Smooth muscle cell (in vitro differentiated cells): Measurements from ENCODE around the gene NUDT1. TPM values are rescaled to one million over a fixed set of nuclear protein-coding genes. Genes with fewer than 3 reads are reported as not detected.

Experiments
- DNase-seq: peaks from one replicate; lab custom pipeline; 2025; ENCODE audit not compliant: unreplicated experiment; lab: John Stamatoyannopoulos, UW
- H2AFZ ChIP-seq: fragments of 200-600 bp; sonication (generic); 2 replicates; pipeline ENCODE4 v1.6.0; 2016; ENCODE audit warnings: antibody characterized with exemption, low read depth, mild to moderate bottlenecking
- H3F3A ChIP-seq: fragments of 200-600 bp; sonication (generic); 2 replicates; pipeline ENCODE4 v1.6.0; 2017; ENCODE audit warnings: antibody characterized with exemption, low read depth
- H3K27ac ChIP-seq: fragments of 200-600 bp; sonication (generic); 2 replicates; pipeline ENCODE4 v1.5.1; 2016; ENCODE audit warnings: low read depth, mild to moderate bottlenecking
- H3K27me3 ChIP-seq: fragments of 200-600 bp; sonication (generic); 2 replicates; pipeline ENCODE4 v1.6.1; 2016; ENCODE audit warnings: low read depth, mild to moderate bottlenecking
- H3K36me3 ChIP-seq: fragments of 200-600 bp; sonication (generic); 2 replicates; pipeline ENCODE4 v1.5.1; 2016; ENCODE audit warnings: low read depth
- H3K4me1 ChIP-seq: fragments of 200-600 bp; sonication (generic); 2 replicates; pipeline ENCODE4 v1.5.1; 2016; ENCODE audit warnings: low read depth
- H3K4me2 ChIP-seq: fragments of 200-600 bp; sonication (generic); 2 replicates; pipeline ENCODE4 v1.6.0; 2016; ENCODE audit warnings: mild to moderate bottlenecking
- H3K4me3 ChIP-seq: fragments of 200-600 bp; sonication (generic); 2 replicates; pipeline ENCODE4 v1.5.1; 2016; ENCODE audit warnings: mild to moderate bottlenecking
- H3K79me2 ChIP-seq: fragments of 200-600 bp; sonication (generic); 2 replicates; pipeline ENCODE4 v1.6.0; 2016; ENCODE audit warnings: low read depth, mild to moderate bottlenecking
- H3K9ac ChIP-seq: fragments of 200-600 bp; sonication (generic); 2 replicates; pipeline ENCODE4 v1.6.0; 2016; ENCODE audit warnings: low read depth
- H3K9me3 ChIP-seq: fragments of 200-600 bp; sonication (generic); replicated peaks from 2 replicates; pipeline ENCODE4 v1.5.1; 2016; ENCODE audit warnings: low read depth
- H4K20me1 ChIP-seq: fragments of 200-600 bp; sonication (generic); 2 replicates; pipeline ENCODE4 v1.6.0; 2016; ENCODE audit warnings: low read depth
- CTCF ChIP-seq: fragments of 200-600 bp; sonication (generic); IDR thresholded peaks from 2 replicates; pipeline ENCODE4 v1.5.1; 2017; ENCODE audit warnings: borderline replicate concordance, mild to moderate bottlenecking, antibody characterized with exemption; ENCODE audit not compliant: insufficient read depth, poor library complexity, severe bottlenecking
- WGBS: methylation state at CpG from one replicate; pipeline ENCODE4 v1.1.7; 2016; ENCODE audit warnings: low lambda C conversion rate; 5-methylcytosine and 5-hydroxymethylcytosine counted together
- polyA plus RNA-seq: library from polyadenylated mRNA; unstranded; fragments of >200 nt; fragmentation: Nextera tagmentation; extraction: Ambion mirVana; gene quantifications from 2 replicates; pipeline ENCODE4 v1.2.1, GENCODE V29; 2016
- total RNA-seq: library from RNA; depleted of rRNA; stranded (reverse); fragments of >200 nt; gene quantifications from 2 replicates; pipeline ENCODE4 v1.2.3, GENCODE V29; 2014

The NUDT1 gene
- total and polyA plus RNA-seq, 2 experiments from 2014 or later = 20.7 to 46.0 TPM

- Histone ChIP-seq H4K20me1 (peaks cover 21% of the 10 kb centered on the region), H3K79me2 (no peaks in the 10 kb centered on the region), H3K9me3 (no peaks in the 10 kb centered on the region), H3K9ac (no peak overlapping the region), H3K4me3 (no peak overlapping the region), H3K36me3 (no peaks in the 10 kb centered on the region), H3K4me1 (no peaks in the 10 kb centered on the region), H3K27ac (no peak overlapping the region), H2AFZ (no peak overlapping the region), H3K4me2 (no peak overlapping the region), H3K27me3 (no peaks in the 10 kb centered on the region), H3F3A (no peaks in the 10 kb centered on the region)
- WGBS = 97% methylated on average over 16 of the region's 17 CpGs
- no peak for DNase-seq
- no peak for TF ChIP-seq CTCF
Observed at GRCh38 chr7:2220954-2221353, 21.1 kb upstream of the NUDT1 start.

GRCh38 chr7:2222516-2222915 is 19.5 kb upstream of the NUDT1 start:
- Histone ChIP-seq H3K4me2 (no peak overlapping the region), H3K79me2 (no peaks in the 10 kb centered on the region), H3K27ac (no peak overlapping the region), H3K4me3 (no peak overlapping the region), H3K4me1 (no peaks in the 10 kb centered on the region), H2AFZ (no peak overlapping the region), H3K9me3 (no peaks in the 10 kb centered on the region), H4K20me1 (peaks cover 25% of the 10 kb centered on the region), H3K36me3 (no peaks in the 10 kb centered on the region), H3K9ac (no peak overlapping the region), H3K27me3 (no peaks in the 10 kb centered on the region), H3F3A (no peaks in the 10 kb centered on the region)
- no peak for TF ChIP-seq CTCF
- WGBS = 97% methylated on average over 22 of the region's 22 CpGs
- DNase-seq = no peak

GRCh38 chr7:2223321-2223720 is 18.7 kb upstream of the NUDT1 start:
- Histone ChIP-seq H4K20me1 (peaks cover 25% of the 10 kb centered on the region), H3K4me1 (no peaks in the 10 kb centered on the region)
- 95% methylated on average over 17 of the region's 17 CpGs for WGBS

More at GRCh38 chr7:2223321-2223720, 18.7 kb upstream of the NUDT1 start:
- DNase-seq = no peak
- Histone ChIP-seq H3K27ac (no peak overlapping the region), H3K4me3 (no peak overlapping the region), H3K9me3 (no peaks in the 10 kb centered on the region), H3K79me2 (peaks cover under 1% of the 10 kb centered on the region), H3K36me3 (no peaks in the 10 kb centered on the region), H3K4me2 (no peak overlapping the region), H3K27me3 (no peaks in the 10 kb centered on the region), H3K9ac (no peak overlapping the region), H3F3A (no peaks in the 10 kb centered on the region), H2AFZ (no peak overlapping the region)
- no peak for TF ChIP-seq CTCF
